ENCODE data around the gene ZNF554.

DNA sequence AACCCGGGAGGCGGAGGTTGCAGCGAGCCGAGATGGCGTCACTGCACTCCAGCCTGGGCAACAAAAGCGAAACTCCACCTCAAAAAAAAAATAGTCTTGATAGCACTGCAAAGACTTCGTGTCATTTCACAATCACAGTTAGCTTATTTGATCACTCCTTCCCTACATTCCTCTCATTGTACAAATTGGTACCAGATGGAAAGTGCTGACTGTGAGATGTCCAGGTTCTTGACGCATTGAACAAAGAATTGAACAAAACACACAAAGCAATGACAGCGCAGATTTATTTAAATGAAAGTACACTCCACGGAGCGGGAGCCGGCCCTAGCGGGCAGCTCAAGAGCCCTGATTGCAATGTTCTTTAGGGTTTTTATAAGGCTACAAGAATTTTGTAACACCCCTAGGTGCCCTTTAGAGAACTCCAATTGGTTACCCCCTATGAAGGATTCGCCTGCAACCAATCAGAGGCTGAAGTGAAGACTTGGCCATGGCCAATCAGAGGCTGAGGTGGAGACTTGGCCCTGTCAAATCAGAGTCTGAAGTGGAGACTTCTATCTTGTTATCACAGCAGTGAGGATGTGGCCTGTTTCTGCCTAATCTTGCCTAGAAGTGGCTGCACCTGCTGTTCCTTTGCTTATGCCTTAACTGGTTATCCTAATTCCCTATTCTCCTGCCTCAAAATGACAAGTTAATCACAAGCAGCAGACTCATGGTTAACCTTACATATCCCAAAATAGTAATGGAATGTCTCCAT is 64.2 kb downstream of the ZNF554 start:
- TF ChIP-seq, protein P1, sequence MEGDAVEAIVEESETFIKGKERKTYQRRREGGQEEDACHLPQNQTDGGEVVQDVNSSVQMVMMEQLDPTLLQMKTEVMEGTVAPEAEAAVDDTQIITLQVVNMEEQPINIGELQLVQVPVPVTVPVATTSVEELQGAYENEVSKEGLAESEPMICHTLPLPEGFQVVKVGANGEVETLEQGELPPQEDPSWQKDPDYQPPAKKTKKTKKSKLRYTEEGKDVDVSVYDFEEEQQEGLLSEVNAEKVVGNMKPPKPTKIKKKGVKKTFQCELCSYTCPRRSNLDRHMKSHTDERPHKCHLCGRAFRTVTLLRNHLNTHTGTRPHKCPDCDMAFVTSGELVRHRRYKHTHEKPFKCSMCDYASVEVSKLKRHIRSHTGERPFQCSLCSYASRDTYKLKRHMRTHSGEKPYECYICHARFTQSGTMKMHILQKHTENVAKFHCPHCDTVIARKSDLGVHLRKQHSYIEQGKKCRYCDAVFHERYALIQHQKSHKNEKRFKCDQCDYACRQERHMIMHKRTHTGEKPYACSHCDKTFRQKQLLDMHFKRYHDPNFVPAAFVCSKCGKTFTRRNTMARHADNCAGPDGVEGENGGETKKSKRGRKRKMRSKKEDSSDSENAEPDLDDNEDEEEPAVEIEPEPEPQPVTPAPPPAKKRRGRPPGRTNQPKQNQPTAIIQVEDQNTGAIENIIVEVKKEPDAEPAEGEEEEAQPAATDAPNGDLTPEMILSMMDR (IDR thresholded peaks at IDR 0.05; ENCODE audit: low read depth, low read length, missing input control), result no peak
- TF ChIP-seq, protein P2, sequence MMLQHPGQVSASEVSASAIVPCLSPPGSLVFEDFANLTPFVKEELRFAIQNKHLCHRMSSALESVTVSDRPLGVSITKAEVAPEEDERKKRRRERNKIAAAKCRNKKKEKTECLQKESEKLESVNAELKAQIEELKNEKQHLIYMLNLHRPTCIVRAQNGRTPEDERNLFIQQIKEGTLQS (IDR thresholded peaks at IDR 0.05), result no peak
- TF ChIP-seq RXRA (IDR thresholded peaks at IDR 0.05), result no peak
- no peak for TF ChIP-seq TAF1 (conservative IDR thresholded peaks at IDR 0.05)
- TF ChIP-seq, protein P3, sequence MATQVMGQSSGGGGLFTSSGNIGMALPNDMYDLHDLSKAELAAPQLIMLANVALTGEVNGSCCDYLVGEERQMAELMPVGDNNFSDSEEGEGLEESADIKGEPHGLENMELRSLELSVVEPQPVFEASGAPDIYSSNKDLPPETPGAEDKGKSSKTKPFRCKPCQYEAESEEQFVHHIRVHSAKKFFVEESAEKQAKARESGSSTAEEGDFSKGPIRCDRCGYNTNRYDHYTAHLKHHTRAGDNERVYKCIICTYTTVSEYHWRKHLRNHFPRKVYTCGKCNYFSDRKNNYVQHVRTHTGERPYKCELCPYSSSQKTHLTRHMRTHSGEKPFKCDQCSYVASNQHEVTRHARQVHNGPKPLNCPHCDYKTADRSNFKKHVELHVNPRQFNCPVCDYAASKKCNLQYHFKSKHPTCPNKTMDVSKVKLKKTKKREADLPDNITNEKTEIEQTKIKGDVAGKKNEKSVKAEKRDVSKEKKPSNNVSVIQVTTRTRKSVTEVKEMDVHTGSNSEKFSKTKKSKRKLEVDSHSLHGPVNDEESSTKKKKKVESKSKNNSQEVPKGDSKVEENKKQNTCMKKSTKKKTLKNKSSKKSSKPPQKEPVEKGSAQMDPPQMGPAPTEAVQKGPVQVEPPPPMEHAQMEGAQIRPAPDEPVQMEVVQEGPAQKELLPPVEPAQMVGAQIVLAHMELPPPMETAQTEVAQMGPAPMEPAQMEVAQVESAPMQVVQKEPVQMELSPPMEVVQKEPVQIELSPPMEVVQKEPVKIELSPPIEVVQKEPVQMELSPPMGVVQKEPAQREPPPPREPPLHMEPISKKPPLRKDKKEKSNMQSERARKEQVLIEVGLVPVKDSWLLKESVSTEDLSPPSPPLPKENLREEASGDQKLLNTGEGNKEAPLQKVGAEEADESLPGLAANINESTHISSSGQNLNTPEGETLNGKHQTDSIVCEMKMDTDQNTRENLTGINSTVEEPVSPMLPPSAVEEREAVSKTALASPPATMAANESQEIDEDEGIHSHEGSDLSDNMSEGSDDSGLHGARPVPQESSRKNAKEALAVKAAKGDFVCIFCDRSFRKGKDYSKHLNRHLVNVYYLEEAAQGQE (IDR thresholded peaks at IDR 0.05), result no peak
- TF ChIP-seq RAD21 (IDR thresholded peaks at IDR 0.05), result no peak
- no peak for TF ChIP-seq GABPA (IDR thresholded peaks at IDR 0.05 in 1 of 2, conservative IDR thresholded peaks at IDR 0.05 in 1 of 2)
- no peak for TF ChIP-seq SP1 (IDR thresholded peaks at IDR 0.05)
